NCI-H1436 treated with DMSO at 0.1 percent for 48 hours (cell line): Measurements from ENCODE around the gene TRNT1.
A peak's percentile ranks its signal among the peaks of the same experiment; 100 is the strongest.

ENCODE experiments used
- DNase-seq: peaks from one replicate; lab custom pipeline; 2025; lab: John Stamatoyannopoulos, UW

TRNT1 gene

DNA sequence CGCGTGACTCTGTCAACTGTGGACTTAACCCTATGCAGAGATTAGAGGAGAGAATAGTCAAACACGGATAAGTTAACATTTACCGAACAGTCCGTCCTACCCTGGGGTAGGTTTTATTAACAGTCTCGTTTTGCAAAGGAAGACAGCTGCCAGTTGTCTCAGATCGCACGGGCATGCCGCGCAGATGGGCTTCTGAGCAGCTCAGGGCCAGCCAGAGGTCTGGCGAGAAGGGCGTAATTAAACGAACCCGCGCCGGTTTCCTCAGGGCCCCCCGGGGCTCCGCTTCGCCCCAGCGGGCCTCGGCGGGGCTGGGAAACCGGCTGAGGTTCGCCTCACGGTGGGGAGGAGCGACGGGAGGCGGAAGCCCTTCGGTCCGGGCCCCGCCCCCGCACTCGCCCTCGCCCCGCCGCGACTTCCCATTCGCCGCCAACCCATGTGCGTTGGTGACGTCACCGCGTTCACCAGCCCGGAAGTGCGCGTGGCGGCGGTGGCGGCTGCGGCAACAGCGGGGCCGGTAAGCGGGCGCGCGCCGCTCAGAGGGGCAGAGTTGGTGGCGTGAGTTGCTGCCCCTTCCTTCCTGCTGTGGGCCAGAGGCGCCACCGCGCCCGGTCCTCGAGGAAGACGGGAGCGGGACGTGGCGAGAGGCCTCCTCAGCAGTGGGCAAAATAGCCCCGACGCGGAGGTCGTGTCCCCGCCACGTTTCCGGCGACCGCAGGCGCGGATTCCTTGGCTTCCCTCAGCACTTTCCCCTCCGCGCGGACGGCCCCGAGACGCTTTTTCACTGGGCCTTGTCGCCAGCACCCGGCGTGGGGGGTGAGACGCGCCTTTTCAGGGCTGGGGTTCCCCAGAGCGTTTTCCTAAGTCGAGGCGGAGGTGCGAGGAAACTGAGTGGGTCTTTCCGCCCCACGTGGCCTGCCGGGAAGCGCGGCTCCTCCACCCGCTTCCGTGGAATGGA is at the start of gene TRNT1:
TRNT1 (plus strand) TSS at position 464 of the 955 bp plus-strand sequence. CDS start 2,101 bp downstream, outside the sequence.
- DNase-seq = peak; percentile 4

DNA sequence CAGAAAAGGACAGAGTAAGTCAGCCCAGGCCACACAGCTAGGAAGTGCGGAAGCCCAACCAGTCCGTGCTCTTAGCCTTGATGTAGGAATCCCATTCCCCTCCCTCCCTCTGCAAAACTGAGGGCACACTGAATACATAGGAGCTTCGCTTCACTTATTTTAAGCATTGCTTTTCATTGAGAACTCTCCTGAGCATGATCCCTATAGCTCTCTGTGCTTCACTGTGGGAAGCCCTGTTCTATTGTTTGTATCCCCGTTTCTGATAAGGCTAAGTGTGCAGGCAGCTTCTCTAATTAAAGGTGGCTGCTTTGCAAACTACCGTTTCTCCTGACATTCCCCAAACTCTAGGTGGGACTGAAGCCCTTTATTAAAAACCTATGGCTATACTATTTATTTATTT is 46.4 kb upstream of the TRNT1 start:
- no peak for DNase-seq

DNA sequence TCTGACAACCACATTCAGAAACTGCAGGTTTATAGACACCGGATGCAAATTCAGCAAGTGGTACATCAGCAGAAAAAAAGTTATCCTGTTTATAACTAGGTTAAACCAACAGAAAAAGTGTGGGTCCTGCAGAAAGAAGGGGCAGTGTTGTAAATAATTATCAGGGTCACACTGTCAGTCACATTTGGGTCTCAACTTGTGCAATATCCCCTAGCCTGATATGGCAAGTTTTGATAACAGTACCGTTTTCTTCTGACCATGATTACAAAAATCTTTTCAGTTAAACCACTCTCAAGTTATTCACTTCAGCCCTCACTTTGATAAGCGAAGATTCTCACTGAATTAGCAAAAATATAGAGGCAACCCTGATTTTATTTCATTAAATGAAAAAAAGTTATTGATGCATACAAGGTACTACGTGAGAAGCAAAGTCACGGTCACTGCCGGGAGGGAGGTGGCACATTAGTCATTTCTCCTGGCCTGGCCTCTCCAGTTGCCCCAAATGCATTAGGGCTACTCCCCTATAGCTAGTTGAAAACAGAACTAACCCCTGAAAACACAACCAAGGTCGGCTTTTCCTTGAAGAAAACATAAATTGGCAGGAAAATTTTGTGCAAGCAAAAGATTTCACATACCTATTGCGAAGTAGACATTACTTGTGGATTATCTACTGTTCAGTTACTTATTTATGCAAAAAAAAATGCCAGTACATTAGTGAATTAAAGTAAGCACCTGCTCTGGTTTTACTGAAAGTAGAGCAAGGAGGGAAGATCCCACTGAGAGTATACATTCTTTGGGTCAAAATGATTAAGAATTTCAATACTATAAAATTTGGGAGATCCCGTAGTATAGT is 45.1 kb upstream of the TRNT1 start:
- no peak for DNase-seq

GRCh38 chr3:3082234-3082924 is 44.4 kb upstream of the TRNT1 start:
- no peak for DNase-seq

GRCh38 chr3:3084890-3085289 is 41.9 kb upstream of the TRNT1 start:
- DNase-seq = no peak

DNA sequence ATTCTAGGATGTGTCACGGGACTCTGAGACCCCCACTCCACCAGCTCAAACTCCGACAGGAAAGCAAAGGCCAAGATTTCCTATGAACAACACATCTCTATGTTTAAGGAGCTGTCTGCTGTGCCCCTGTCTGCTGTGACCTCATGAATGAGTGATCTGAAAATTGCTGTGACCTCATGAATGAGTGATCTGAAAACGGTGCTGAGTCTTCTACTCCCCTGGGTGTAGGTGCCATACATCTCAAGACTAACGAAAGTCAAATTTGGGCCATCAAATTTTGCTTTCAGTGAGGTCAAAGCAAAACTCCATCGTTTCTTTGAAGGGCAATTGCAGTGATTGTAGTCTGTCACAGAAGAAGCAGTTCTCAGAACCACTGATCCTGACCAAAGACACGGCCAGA is 41.0 kb upstream of the TRNT1 start:
- DNase-seq = no peak

- DNase-seq = no peak
These were observed 40.5 kb upstream of the TRNT1 start for GRCh38 chr3:3086239-3086638.

DNA sequence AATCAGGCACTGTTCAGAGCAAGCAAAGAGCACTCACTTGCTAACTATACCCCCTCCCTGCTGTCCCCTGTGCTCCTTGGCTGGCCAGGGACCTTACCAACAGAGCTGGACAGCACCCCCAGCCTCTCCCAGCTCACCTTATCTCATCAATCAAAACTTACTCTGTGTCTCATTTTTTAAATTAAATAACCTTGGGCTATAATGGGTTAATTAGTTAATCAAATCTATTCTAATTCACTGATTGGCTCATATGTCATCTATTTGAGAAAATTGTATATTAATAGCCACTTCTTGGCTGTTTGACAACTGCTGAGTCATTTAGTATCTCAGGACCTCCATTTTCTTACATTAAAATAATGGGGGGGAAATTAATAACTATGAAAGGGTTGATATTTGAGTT is 39.5 kb upstream of the TRNT1 start:
- DNase-seq = no peak

GRCh38 chr3:3087716-3088465 is 38.8 kb upstream of the TRNT1 start:
- no peak for DNase-seq

DNA sequence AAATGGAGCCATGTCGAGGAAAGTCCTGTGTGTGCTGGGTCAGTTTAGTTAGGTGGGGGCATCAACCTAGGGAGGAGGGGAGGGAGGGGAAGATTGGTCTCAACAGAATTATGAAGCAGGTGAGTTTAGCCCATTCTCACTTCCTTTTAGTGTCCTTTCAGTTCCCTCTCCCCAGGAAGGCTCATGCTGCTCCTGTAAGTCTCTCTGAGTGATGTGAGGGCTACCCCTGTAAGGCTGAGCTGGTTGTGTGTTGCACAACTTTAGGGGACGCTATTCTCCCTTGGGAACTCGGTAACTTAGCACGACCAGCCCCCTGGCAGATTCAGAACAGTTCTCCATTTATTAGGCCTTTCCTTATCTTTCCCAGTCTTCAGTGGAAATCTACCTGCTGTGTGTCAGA is 37.7 kb upstream of the TRNT1 start:
- no peak for DNase-seq

DNA sequence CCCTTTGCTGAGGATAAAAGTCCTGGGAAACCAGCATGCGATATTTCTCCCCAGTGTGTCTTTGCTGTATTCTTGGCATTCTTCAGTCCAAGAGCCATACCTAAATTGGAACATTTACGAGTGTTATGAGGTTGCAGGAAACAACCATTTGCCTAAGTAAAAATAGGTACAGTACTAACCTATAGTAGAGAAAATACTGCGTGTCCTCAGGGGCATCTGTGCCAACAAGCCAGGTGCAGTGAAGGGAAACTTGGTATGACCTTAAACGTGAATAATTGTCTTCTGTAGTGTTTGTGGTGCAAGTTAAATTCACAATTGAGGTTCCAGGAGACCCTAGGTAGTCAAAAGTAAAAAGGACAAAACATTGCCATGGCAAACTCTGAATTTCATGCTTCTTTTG is 28.8 kb upstream of the TRNT1 start:
- no peak for DNase-seq

DNA sequence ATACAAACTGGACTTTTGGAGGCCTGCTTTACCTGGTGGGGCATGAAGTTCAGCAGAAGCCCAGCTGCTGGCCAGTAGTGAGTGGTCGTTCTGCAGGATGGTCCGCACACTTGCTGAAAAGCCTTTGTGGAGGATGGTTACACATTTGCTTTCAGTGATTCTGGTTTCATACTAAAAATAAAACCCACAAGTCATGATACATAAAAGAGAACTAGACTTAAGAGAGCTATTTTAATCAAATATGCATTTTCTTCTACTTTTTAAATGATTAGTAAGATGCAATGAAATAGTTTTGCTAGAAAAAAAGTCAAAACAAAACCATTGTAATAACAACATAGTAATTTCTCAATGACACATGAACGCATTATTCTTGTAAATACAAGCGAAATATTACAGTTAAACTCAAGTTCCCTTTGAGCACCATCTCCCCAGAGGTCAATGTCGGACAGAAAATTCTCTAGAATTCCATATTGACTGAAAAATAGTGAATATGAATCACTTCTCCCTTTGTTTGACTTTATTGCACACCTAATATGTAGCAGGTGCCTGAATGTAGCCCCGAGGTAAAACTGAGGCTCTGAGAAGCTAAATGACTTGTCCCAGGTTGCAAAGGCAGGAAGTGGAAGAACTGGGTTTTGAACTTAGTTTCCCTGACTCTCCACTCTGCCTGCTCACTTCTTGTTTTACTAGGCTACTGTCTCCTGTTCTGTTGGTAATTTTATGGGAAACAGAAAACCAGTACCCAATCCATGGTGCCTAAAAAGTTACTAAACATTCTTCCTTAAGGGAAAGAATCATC is 24.9 kb upstream of the TRNT1 start:
- DNase-seq = no peak

DNA sequence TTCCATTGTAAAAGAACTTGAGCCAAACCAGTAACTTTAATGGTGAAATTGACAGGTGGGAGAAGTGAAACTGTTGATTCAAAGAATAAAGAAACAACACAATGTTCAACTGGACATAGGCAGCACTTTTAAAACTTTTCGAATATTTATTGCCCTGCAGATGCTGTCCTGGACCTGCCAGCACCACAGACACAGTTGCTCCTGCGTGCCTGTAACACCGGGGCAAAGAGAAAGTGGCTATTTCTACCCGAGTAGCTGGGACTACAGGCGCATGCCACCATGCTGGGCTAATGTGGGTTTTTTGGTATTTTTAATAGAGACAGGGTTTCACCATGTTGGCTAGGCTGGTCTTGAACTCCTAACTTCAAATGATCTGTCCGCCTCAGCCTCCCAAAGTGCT is 24.0 kb upstream of the TRNT1 start:
- no peak for DNase-seq

DNA sequence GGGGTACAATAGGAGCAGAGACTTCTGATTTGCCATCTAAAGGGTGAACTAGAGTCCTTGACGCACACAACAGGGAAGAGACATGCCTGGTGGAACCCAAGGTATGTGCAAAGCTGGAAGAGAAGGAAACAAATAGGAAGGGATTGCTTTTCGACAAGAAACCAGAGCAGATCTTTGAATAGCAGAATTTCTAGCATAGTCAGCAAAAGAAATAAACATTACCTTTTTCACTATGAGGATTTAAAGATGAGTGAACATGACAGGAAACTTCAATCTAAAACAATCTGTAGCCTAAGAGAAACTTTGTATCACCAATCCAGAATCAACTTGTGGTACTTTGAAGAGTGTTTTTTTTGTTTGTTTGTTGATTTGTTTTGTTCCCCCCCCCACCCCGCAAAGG is 21.5 kb upstream of the TRNT1 start:
- no peak for DNase-seq

DNA sequence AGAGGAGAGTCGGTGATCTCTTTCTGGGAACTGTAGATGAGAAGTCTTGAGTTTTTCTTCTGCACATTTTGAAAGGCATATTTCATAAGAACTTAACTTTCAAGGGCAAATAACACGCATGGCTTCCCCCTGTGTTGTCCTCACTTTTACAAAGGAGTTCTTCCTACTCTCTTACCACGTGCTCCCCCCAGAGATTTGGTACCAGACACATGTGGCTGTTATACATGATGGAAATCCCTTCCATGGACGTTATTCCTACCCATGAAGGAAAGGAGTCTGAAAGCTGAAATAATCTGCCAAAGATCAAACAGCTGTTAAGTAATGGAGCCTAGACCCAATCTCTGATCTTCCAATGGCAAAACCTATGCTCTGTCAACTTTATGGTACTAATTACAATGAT is 20.9 kb upstream of the TRNT1 start:
- DNase-seq = no peak

- no peak for DNase-seq
These were observed 19.6 kb upstream of the TRNT1 start for GRCh38 chr3:3107181-3107580.

- no peak for DNase-seq
These were observed 18.9 kb upstream of the TRNT1 start for GRCh38 chr3:3107858-3108257.

GRCh38 chr3:3109407-3110298 is 17.1 kb upstream of the TRNT1 start:
- no peak for DNase-seq

DNA sequence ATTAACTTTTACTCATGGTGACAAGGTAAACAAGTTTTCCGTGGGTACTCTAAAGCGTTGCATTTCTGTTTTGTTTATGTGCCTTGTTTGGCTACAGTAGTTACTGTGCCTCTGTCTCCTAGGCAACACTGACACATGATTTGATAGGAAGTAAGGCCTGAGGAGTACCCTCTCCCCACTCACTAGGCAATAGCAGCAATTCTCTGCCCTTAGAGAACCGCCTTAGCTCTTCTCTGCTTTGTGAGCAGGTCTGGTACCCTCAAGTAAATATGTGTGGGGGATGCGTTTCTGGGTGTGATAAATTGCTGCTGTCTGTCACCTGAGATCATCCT is 16.5 kb upstream of the TRNT1 start, which contains the start of gene IL5RA:
IL5RA (minus strand) TSS at position 76 of the 332 bp plus-strand sequence. CDS start 5,390 bp downstream, outside the sequence.
- no peak for DNase-seq
